HepG2 (cell line): ENCODE results near the gene PCP4L1. TPM values are rescaled to one million over a fixed set of nuclear protein-coding genes. Genes with fewer than 3 reads are reported as not detected.

ENCODE experiments used
- GPN1 ChIP-seq: sonication (generic); formaldehyde crosslinking; IDR thresholded peaks from 2 replicates; pipeline ENCODE4 v1.5.1; 2020; ENCODE audit warnings: missing genetic modification reagents, borderline replicate concordance
- HOXA5 ChIP-seq: sonication (generic); formaldehyde crosslinking; IDR thresholded peaks from 2 replicates; pipeline ENCODE4 v1.4.0; 2020; ENCODE audit warnings: missing genetic modification reagents
- NCOR1 ChIP-seq: fragments of 200-600 bp; sonication (generic); IDR thresholded peaks from 2 replicates; pipeline ENCODE4 v1.7.0; 2017; ENCODE audit warnings: antibody characterized with exemption, low read length, borderline replicate concordance
- TCF7L2 ChIP-seq: IDR thresholded peaks from 2 replicates; pipeline ENCODE4 v1.6.1; 2011; ENCODE audit warnings: mild to moderate bottlenecking, low read depth, low read length, moderate library complexity
- TMF1 ChIP-seq: sonication (generic); formaldehyde crosslinking; IDR thresholded peaks from 2 replicates; pipeline ENCODE4 v1.8.1; 2022; ENCODE audit warnings: low read depth, missing genetic modification reagents
- ZNF333 ChIP-seq: sonication (generic); formaldehyde crosslinking; IDR thresholded peaks from 2 replicates; pipeline ENCODE4 v1.4.0; 2020; ENCODE audit warnings: mild to moderate bottlenecking, missing genetic modification reagents, borderline replicate concordance
- ZNF556 ChIP-seq: sonication (generic); formaldehyde crosslinking; IDR thresholded peaks from 2 replicates; pipeline ENCODE4 v1.4.0; 2020; ENCODE audit warnings: mild to moderate bottlenecking, missing genetic modification reagents, borderline replicate concordance
- ZNF766 ChIP-seq: sonication (generic); formaldehyde crosslinking; IDR thresholded peaks from 2 replicates; pipeline ENCODE4 v1.5.0; 2020; ENCODE audit warnings: missing genetic modification reagents, borderline replicate concordance
- polyA plus RNA-seq, 8 experiments: library from polyadenylated mRNA; depleted of rRNA in 3 of 8; stranded (reverse) in 7 of 8; unstranded in 1 of 8; fragments of >200 nt; fragmentation: Illumina TruSeq in 4 of 8; extraction: Trizol in 4 of 8; gene quantifications; 2 replicates each; pipeline versions ENCODE4 v1.2.1 to v1.2.3, GENCODE V29; 2011 to 2016; ENCODE audit warnings: low read depth in 4 of 8, missing spikeins in 1 of 8, mixed read lengths in 1 of 8; ENCODE audit not compliant: insufficient read depth in 1 of 8
- total RNA-seq, 5 experiments: library from RNA; depleted of rRNA; stranded (reverse); fragments of >200 nt; fragmentation: Illumina TruSeq; extraction: Trizol; gene quantifications; 2 replicates each; pipeline ENCODE4 v1.2.3, GENCODE V29; 2016; ENCODE audit warnings: low read depth in 1 of 5
- TF ChIP-seq, protein P1 (sequence below): sonication (generic); formaldehyde crosslinking; IDR thresholded peaks from 2 replicates; pipeline ENCODE4 v1.4.0; 2020; ENCODE audit warnings: missing genetic modification reagents
- TF ChIP-seq, protein P2 (sequence below): sonication (generic); formaldehyde crosslinking; conservative IDR thresholded peaks from 2 replicates; pipeline ENCODE4 v1.4.0; 2020; ENCODE audit warnings: missing genetic modification reagents
- TF ChIP-seq, protein P3 (sequence below): fragments of 450-650 bp; IDR thresholded peaks from 2 replicates; pipeline ENCODE4 v1.6.1; 2017; ENCODE audit warnings: mild to moderate bottlenecking
- TF ChIP-seq, protein P4 (sequence below): sonication (generic); formaldehyde crosslinking; IDR thresholded peaks from 2 replicates; pipeline ENCODE4 v1.4.0; 2020; ENCODE audit warnings: low read depth, mild to moderate bottlenecking, missing genetic modification reagents
- TF ChIP-seq, protein P5 (sequence below): sonication (generic); formaldehyde crosslinking; IDR thresholded peaks from 2 replicates; pipeline ENCODE4 v1.4.0; 2020; ENCODE audit warnings: missing genetic modification reagents, borderline replicate concordance

Gene PCP4L1
- total and polyA plus RNA-seq, 2 of the 13 experiments (the other 11 are each of a cell fraction or from before 2014, with no cell fraction given): 0.28 TPM; not detected in 1

DNA sequence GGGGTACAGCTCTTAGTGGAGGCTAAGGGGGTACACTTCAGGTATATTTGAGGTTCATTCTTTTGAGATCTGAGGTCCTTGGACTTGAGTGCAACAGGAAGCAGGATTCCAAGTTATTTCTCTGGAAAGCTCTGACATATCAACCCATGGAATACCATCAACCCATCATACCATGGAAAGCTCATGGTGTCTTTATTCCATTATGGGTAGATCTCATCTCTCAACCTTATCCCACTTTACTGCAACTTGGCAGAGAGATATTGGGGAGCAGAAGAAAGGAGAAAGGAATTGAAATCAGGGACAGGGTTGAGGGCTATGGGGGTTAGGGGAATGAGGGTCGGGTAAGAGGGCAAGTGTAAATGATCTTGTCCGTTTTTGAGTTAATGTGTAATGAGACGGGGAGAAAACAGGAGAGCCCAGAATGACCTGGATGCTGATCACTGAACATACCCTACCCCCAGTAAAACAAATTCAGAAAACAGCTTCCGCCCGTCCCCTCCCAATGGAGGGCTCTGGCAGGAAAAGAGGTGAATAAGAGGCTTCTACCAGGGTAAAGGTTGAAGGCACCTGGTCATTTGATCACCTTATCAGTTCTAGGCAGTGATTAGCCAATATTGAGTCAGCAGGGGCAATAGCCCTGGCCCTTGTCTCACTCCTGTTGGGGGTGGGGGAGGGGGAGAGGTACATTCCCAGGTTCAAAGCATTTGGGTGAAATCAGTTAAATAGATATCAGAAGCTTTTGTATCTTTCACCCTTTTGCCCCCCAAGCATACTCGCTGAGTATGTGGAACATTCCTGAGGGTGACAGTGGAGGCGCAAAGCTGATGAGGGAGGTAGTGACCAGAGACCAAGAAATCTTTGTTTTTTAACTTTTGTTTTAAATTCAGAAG is 34.5 kb upstream of the PCP4L1 start (continued):
- TF ChIP-seq, protein P1, sequence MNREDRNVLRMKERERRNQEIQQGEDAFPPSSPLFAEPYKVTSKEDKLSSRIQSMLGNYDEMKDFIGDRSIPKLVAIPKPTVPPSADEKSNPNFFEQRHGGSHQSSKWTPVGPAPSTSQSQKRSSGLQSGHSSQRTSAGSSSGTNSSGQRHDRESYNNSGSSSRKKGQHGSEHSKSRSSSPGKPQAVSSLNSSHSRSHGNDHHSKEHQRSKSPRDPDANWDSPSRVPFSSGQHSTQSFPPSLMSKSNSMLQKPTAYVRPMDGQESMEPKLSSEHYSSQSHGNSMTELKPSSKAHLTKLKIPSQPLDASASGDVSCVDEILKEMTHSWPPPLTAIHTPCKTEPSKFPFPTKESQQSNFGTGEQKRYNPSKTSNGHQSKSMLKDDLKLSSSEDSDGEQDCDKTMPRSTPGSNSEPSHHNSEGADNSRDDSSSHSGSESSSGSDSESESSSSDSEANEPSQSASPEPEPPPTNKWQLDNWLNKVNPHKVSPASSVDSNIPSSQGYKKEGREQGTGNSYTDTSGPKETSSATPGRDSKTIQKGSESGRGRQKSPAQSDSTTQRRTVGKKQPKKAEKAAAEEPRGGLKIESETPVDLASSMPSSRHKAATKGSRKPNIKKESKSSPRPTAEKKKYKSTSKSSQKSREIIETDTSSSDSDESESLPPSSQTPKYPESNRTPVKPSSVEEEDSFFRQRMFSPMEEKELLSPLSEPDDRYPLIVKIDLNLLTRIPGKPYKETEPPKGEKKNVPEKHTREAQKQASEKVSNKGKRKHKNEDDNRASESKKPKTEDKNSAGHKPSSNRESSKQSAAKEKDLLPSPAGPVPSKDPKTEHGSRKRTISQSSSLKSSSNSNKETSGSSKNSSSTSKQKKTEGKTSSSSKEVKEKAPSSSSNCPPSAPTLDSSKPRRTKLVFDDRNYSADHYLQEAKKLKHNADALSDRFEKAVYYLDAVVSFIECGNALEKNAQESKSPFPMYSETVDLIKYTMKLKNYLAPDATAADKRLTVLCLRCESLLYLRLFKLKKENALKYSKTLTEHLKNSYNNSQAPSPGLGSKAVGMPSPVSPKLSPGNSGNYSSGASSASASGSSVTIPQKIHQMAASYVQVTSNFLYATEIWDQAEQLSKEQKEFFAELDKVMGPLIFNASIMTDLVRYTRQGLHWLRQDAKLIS (CRISPR knock-in tag): no peak
- TF ChIP-seq ZNF333 (CRISPR knock-in tag) (no peak), TMF1 (0 out of 2 replicates have a peak, but pooled peaks have one; percentile 3), NCOR1 (peak; percentile 49; the same call in 1 of the 2 replicates), TCF7L2 (peak; percentile 82; the same call in 1 of the 2 replicates), ZNF766 (CRISPR knock-in tag) (no peak), HOXA5 (peak; percentile 78), ZNF556 (CRISPR knock-in tag) (0 out of 2 replicates have a peak, but pooled peaks have one; percentile 41), GPN1 (CRISPR knock-in tag) (no peak)
- TF ChIP-seq, protein P2, sequence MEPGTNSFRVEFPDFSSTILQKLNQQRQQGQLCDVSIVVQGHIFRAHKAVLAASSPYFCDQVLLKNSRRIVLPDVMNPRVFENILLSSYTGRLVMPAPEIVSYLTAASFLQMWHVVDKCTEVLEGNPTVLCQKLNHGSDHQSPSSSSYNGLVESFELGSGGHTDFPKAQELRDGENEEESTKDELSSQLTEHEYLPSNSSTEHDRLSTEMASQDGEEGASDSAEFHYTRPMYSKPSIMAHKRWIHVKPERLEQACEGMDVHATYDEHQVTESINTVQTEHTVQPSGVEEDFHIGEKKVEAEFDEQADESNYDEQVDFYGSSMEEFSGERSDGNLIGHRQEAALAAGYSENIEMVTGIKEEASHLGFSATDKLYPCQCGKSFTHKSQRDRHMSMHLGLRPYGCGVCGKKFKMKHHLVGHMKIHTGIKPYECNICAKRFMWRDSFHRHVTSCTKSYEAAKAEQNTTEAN (CRISPR knock-in tag): 0 out of 2 replicates have a peak, but pooled peaks have one; percentile 59
- TF ChIP-seq, protein P3, sequence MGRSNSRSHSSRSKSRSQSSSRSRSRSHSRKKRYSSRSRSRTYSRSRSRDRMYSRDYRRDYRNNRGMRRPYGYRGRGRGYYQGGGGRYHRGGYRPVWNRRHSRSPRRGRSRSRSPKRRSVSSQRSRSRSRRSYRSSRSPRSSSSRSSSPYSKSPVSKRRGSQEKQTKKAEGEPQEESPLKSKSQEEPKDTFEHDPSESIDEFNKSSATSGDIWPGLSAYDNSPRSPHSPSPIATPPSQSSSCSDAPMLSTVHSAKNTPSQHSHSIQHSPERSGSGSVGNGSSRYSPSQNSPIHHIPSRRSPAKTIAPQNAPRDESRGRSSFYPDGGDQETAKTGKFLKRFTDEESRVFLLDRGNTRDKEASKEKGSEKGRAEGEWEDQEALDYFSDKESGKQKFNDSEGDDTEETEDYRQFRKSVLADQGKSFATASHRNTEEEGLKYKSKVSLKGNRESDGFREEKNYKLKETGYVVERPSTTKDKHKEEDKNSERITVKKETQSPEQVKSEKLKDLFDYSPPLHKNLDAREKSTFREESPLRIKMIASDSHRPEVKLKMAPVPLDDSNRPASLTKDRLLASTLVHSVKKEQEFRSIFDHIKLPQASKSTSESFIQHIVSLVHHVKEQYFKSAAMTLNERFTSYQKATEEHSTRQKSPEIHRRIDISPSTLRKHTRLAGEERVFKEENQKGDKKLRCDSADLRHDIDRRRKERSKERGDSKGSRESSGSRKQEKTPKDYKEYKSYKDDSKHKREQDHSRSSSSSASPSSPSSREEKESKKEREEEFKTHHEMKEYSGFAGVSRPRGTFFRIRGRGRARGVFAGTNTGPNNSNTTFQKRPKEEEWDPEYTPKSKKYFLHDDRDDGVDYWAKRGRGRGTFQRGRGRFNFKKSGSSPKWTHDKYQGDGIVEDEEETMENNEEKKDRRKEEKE: no peak
- TF ChIP-seq, protein P4, sequence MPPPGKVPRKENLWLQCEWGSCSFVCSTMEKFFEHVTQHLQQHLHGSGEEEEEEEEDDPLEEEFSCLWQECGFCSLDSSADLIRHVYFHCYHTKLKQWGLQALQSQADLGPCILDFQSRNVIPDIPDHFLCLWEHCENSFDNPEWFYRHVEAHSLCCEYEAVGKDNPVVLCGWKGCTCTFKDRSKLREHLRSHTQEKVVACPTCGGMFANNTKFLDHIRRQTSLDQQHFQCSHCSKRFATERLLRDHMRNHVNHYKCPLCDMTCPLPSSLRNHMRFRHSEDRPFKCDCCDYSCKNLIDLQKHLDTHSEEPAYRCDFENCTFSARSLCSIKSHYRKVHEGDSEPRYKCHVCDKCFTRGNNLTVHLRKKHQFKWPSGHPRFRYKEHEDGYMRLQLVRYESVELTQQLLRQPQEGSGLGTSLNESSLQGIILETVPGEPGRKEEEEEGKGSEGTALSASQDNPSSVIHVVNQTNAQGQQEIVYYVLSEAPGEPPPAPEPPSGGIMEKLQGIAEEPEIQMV (CRISPR knock-in tag): 0 out of 2 replicates have a peak, but pooled peaks have one; percentile 9
- TF ChIP-seq, protein P5, sequence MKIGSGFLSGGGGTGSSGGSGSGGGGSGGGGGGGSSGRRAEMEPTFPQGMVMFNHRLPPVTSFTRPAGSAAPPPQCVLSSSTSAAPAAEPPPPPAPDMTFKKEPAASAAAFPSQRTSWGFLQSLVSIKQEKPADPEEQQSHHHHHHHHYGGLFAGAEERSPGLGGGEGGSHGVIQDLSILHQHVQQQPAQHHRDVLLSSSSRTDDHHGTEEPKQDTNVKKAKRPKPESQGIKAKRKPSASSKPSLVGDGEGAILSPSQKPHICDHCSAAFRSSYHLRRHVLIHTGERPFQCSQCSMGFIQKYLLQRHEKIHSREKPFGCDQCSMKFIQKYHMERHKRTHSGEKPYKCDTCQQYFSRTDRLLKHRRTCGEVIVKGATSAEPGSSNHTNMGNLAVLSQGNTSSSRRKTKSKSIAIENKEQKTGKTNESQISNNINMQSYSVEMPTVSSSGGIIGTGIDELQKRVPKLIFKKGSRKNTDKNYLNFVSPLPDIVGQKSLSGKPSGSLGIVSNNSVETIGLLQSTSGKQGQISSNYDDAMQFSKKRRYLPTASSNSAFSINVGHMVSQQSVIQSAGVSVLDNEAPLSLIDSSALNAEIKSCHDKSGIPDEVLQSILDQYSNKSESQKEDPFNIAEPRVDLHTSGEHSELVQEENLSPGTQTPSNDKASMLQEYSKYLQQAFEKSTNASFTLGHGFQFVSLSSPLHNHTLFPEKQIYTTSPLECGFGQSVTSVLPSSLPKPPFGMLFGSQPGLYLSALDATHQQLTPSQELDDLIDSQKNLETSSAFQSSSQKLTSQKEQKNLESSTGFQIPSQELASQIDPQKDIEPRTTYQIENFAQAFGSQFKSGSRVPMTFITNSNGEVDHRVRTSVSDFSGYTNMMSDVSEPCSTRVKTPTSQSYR: peak; percentile 97
